Measurements from ENCODE around the gene ULBP2.

- no peak for TF ChIP-seq EZH2 (IDR thresholded peaks at IDR 0.05)
- TF ChIP-seq FOXP2 (optimal IDR thresholded peaks at IDR 0.05; ENCODE audit: control extremely low read depth, extremely low read length, insufficient read depth): no peak
- no peak for TF ChIP-seq POLR2AphosphoS5 (IDR thresholded peaks at IDR 0.05; ENCODE audit: borderline replicate concordance, low read depth, low read length)
Measured at GRCh38 chr6:149934249-149935156, 7.3 kb upstream of the ULBP2 start.
